Epithelial cell of proximal tubule (primary cell): ENCODE results near the gene PXYLP1. TPM values are rescaled to one million over a fixed set of nuclear protein-coding genes. Genes with fewer than 3 reads are reported as not detected.
A peak's percentile ranks its signal among the peaks of the same experiment; 100 is the strongest.

Experiments
- DNase-seq: peaks from one replicate; pipeline ENCODE4 v3.0.0-alpha.2; 2011; ENCODE audit warnings: low read depth
- H3K4me3 ChIP-seq: 2 replicates; pipeline ENCODE4 v1.5.1; 2011; ENCODE audit warnings: low read depth, mild to moderate bottlenecking, low read length
- CTCF ChIP-seq: conservative IDR thresholded peaks from 2 replicates; pipeline ENCODE4 v1.5.1; 2012; ENCODE audit warnings: low read depth, mild to moderate bottlenecking, low read length
- total RNA-seq: library from RNA; depleted of rRNA; stranded (reverse); fragments of >200 nt; gene quantifications from 2 replicates; pipeline ENCODE4 v1.2.3, GENCODE V29; 2015

The PXYLP1 gene
- total RNA-seq, 1 donor from 2014 or later, result 12.4 TPM

DNA sequence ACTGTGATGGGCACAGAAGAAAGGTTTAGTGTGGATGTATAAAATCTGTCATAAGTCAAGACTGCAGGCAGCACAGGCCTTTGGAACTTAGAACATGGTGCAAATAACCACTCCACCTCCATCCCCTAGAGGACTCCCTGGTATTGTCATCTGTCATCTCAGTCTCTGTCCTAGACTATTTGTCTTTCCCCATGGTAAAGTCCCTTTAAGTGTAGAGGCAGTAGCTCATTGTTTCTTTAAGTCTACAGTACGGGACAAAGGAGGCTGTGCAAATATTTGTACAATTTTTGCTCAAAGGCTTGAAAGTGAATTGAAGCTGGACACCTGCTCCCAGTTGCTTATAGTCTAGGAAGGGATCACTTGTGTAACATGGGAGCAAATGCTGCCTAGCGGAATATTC is 3.2 kb upstream of the PXYLP1 start:
- no peak for TF ChIP-seq CTCF
- H3K4me3 ChIP-seq, result no peak overlapping the region
- no peak for DNase-seq

GRCh38 chr3:141229132-141229531 is 2.5 kb upstream of the PXYLP1 start:
- DNase-seq, result no peak
- TF ChIP-seq CTCF, result no peak
- no peak overlapping the region for H3K4me3 ChIP-seq

DNA sequence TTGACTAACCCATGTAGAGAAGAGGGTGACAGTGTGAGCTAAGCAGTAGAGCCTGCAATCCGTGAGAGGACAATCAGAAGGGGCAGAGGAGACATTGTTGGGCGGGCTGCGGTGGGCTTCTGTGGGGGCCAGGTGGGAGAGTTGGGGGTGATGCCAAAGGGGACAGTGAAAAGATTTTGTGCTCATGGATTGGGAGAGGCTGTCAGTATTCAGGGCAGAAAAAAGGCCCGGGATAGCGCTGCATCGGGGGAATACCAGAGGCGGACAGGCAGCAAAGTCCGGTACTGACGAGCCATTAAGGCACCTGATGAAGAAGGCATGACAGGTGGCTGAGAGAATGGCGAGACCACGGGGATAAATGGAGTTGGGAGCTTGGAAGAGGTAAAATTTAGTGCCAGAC is 1.3 kb upstream of the PXYLP1 start:
- no peak for TF ChIP-seq CTCF
- DNase-seq, result no peak
- H3K4me3 ChIP-seq, result no peak overlapping the region

GRCh38 chr3:141231952-141232823 is 563 bp downstream of the PXYLP1 start:
- H3K4me3 ChIP-seq, result peak overlapping the region; percentile 72
- no peak for DNase-seq
- TF ChIP-seq CTCF, result no peak

- no peak for TF ChIP-seq CTCF
- no peak for DNase-seq
- no peak overlapping the region for H3K4me3 ChIP-seq
These were observed 2.0 kb downstream of the PXYLP1 start for GRCh38 chr3:141233457-141234161.

GRCh38 chr3:141234283-141234682 is 2.7 kb downstream of the PXYLP1 start:
- DNase-seq, result no peak
- no peak overlapping the region for H3K4me3 ChIP-seq
- no peak for TF ChIP-seq CTCF

DNA sequence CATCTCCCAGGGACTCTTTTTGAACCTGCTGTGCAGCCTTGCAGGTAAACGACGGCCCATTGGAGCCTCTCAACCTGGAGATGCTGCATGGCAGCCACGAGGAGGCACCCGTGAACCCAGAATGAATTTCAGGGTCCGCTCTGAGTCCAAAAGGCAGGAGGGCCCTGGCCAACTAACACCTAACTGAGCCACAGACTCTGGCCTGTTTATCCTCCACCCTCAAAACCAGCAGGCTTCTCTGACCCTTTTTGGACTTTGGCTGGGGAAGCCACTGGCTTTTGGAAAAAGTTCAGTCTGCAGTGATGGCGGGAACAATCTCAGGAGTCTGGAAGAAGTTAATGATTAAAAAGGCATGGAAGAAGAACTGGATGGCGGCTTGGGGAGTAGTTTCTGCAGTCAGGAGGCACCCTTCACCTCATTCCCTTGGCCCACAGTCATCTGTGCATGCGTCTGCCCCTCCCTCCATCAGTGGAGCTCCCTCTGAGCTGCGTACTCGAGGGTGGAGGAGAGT is 4.1 kb downstream of the PXYLP1 start:
- H3K4me3 ChIP-seq, result no peak overlapping the region
- peak; percentile 75 for TF ChIP-seq CTCF
- DNase-seq, result no peak
